Measurements from ENCODE around the gene LCE1E.

Gene LCE1E, protein sequence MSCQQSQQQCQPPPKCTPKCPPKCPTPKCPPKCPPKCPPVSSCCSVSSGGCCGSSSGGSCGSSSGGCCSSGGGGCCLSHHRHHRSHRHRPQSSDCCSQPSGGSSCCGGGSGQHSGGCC

DNA sequence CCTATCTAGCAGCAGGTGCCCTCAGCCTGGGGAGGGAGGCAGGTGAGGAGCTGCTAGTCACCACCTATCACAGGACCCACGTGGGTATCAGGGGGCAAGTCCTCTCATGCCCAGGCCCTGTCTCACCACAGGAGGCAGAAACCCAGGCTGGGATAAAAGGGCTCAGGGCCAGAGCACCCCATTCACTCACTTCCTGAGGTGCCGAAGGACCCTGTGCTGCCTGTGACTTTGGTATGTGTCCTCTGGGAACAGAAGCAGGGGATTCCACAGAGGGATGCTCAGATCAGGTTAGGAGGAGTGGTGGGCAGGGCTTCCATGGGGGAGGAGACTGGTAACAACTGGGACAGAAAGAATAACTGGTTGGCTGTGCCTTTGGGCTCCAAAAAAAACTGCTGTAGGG, at the start of gene LCE1E:
LCE1E (plus strand) TSS at position 181 of the 400 bp plus-strand sequence. CDS start 1,043 bp downstream, outside the sequence.
- no peak for DNase-seq

DNA sequence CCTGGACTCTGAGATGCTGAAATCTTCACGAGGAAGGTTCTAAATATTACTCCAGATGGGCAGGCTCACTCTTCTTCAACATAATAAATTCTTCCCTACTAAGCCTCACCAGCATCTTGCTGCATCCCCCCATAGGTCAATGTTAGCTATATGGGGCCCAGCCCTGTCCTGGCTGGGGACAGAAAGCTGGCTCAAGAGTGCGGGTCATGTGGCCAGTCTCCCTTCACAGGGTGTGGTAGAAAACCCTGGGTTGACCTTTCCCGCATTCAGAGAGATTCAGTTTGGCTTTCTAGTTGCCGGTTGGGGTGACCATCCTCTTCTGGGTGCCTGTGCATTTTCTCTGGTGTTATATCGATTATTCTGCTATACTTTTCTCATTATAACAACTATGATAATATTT, 48.1 kb upstream of the LCE1E start:
- DNase-seq: no peak

DNA sequence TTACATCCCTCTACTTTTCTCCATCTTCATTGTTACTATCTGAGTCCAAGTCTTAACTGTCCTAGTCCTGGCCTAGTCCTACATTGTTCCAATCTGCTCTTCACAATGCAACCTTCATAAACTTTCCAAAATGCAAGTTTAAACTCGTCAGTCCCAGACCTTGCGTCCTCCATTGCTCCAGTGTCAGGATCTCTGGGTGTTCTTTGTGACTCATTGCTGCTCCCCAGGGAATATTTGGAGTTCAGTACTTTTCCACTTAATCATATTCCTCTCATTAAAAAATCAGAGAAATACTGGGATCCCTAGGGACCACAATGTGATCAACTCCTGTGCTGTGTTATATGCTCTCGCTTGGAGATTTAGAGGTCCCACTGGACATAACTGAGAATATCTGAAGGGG, 46.2 kb upstream of the LCE1E start:
- no peak for DNase-seq

DNA sequence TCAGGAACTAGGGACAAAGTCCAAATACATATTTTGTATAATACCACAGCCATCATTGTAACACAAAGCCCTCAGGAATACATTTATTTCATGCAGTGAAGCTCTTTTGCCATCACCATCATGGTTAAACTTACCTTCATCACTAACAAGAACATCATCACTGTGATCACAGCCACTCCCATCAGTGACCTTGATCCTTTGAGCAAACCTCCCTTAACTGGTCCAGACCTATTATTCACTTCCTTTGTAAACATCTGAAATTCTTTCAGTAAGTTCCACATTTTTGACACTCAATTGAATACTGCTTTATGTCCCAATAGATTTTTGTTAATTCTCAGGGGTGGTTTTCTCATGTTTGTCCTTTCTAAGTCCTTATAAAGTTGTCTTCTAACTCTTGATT, 44.4 kb upstream of the LCE1E start:
- DNase-seq: no peak

DNA sequence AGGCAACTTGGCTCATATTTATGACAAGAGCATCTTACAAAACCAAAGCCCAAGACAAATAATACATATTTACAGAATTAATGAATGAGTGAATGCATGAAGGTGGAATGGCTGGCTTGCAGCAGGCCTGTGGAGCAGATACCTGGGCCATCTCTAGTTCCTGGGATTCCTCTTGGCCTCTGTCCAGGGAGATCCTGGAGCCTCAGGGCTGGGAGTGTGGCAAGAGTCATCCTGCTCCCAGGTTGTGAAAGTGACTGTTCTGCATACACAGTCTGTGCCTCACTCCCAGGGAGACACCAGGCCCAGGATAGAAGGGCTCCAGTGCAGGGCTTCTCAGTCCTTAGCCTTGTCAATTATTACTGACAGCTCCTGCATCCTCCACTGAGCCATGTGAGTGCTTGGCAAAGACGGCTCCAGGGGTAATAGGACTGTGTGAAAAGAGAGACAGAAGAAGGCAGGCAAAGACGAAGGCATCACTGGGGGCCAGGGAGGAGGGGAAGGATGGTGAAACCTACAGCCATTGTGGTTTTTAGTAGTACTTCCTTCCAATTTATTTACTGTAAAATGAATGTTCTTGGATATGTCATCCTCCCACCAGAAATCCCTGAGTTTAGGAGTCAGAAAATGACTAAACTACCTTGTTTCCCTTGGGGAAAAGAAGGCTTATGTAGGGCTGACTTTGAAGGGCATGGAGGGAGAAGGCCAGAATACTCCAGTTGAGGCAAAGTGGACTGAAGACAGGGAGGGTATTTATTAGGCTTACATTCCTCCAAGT, 42.5 kb upstream of the LCE1E start:
- DNase-seq: no peak

DNA sequence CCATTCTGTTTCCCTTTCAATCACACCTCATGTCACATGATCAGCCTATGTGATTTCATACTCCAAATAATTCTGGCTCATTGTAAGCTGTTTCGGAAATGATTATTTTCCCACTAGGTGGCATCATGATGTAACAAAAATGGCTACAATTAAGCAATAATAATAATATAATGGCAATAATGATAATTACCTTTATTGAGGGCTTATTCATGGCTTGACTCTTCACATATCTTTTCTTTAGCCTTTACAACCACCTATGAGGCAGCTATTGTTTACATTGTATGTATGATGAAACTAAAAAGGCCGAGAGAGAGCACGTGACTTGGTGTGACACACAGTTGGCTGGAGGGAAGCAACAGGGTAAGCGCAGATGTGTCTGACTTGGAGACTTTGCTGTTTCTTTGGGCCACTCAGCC, 40.8 kb upstream of the LCE1E start:
- no peak for DNase-seq

DNA sequence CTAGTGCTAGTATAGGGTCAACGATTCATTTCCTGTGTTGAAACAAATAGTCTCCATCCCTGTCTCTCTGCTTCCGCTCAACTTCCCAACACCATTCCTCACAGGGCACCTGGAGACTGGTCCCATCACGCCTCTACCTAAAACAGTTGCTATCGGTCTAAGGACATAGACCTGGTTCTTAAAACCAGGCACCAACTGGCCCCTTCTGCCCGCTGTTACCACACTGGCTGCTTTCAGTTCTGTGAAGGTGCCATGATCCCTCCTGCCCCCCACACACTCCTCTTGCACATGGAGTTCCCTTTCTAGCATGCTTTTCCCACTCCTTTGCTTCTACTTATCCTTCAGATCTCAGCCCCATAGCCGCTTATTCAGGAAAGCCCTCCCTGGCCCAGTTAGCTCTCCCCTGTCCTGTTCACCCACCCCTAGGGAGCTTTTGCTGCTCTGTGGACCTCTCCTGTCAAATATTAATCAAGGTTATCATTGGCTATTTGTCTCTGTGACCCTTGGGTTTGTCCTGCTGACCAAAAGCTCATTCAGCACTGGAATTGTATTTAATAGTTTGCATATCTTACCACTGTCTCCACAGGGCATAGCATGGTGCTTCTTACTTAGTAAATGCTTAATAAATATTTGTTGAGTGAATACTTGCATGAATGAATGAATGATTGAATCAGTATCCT, 40.2 kb upstream of the LCE1E start:
- DNase-seq: no peak

DNA sequence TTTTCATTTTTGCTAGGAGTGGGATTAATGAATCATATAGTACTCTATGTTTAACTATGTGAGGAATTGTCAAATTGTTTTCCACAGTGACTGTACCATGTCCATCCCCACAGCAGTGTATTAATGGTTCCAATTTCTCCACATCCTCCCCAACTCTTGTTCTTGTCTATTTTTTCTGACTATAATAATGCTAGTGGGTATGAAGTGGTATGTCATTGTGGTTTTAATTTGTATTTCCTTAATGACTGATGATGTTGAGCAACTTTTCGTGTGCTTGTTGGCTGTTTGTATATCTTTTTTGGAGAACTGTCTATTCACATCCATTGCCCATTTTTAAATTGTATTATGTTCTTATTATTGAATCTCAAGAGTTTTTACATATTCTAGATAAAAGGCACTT, 38.2 kb upstream of the LCE1E start:
- no peak for DNase-seq

DNA sequence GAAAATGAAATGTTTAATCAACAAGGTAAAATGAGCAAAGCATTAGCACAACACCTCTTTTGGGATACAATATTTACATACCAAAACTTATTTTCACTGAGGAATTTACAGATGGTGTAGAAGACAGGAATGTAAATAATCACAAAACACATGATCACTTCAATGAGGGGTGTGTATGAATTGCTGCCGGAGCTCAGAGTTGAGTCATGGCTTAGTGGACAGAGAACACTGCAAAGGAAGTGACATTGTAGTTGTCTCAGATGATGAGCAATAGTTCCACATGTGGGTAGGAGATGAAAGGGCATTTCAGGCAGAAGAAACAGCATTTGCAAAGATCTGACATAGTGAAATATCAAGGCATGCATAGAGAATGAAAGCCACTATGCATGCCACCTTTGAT, 33.8 kb upstream of the LCE1E start:
- DNase-seq: no peak

DNA sequence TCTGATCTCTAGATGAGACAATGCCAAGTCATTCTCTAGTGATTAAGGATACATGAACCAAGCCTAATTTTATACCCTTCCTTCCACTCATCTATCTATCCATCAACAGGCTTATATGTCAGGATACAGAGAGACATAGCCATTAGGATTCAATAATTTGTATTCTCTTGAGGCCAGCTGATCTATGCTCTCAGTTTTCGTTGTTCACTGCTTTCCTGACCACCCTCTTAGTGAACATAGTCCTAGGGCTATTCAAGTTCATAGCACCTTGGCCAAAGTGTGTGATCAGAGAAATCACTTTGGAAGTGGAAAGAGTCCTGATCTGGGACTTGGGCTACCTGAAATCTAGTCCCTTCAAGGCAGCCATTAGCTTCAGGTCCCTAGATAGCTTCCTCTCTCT, 32.5 kb upstream of the LCE1E start:
- no peak for DNase-seq

DNA sequence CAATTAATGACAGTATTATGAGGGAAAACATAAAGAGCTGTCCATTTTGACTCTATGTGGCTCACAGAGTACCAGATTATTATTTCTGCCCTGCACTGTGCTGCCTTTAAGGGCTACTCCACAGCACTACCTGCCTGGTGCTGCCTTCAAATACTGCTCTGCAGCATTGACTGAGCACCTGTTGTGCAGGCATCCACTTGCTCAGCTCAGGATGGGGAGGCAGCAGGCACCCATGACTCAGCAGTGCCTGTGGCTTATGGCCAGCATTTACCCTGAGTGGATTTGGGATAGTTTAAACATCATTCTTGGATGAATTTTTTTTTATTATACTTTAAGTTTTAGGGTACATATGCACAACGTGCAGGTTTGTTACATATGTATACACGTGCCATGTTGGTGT, 29.2 kb upstream of the LCE1E start:
- DNase-seq: no peak

DNA sequence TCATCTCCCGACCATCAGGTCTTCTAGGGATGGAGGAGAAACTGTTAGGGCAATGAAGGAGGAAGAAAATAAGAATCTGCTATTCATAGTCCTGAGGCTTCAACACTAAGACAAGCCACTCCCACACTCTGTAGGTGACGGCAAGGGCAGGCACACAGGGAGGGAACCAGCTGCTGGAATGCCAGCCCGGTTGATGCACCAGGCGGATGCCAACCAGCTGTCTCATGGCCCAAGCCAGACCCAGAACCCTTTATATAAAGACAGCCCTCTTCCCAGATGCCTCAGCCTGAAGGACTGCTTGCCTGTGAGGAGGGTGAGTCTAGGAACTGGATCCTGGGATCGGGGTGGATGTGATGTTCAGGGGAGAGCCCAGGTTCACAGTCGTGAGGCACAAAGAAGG, 28.3 kb upstream of the LCE1E start, which contains the start of gene KPRP:
KPRP (plus strand) TSS at position 279 of the 400 bp plus-strand sequence. CDS start 1,564 bp downstream, outside the sequence.
- DNase-seq: no peak

DNA sequence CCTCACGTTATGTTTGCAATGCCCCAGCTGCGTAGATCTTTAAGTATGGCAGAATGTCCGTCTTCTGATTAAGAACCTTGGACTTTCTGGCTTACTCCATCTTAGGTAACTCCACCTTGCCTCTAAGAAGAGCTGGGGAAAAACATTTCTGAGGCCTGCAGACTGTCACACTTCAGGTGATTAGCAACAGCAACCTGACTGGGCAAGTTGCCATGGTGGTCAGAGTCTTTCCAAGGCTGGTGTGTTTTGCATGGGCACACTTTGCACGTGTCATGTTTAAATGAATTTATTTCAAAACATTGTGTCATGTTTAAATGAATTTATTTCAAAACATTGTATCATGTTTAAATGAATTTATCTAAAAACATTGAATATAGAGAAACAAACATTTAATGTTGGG, 27.4 kb upstream of the LCE1E start:
- no peak for DNase-seq

DNA sequence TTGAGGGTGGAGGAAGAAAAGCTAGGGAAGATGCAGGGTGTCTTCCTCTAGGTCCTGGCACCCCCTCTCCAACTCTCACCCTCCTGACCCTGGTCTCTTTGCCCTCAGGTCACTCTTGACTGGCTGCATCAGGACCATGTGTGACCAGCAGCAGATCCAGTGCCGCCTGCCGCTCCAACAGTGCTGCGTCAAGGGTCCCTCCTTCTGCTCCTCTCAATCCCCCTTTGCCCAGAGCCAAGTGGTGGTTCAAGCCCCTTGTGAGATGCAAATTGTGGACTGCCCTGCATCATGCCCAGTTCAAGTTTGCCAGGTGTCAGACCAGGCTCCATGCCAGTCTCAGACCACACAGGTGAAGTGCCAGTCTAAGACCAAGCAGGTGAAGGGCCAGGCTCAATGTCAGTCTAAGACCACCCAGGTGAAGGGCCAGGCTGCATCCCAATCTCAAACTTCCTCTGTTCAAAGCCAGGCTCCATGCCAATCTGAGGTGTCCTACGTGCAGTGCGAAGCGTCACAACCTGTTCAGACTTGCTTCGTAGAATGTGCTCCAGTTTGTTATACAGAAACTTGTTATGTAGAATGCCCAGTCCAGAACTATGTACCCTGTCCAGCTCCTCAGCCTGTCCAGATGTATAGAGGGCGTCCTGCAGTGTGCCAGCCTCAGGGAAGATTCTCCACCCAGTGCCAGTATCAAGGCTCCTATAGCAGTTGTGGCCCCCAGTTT, 26.4 kb upstream of the LCE1E start:
- no peak for DNase-seq

DNA sequence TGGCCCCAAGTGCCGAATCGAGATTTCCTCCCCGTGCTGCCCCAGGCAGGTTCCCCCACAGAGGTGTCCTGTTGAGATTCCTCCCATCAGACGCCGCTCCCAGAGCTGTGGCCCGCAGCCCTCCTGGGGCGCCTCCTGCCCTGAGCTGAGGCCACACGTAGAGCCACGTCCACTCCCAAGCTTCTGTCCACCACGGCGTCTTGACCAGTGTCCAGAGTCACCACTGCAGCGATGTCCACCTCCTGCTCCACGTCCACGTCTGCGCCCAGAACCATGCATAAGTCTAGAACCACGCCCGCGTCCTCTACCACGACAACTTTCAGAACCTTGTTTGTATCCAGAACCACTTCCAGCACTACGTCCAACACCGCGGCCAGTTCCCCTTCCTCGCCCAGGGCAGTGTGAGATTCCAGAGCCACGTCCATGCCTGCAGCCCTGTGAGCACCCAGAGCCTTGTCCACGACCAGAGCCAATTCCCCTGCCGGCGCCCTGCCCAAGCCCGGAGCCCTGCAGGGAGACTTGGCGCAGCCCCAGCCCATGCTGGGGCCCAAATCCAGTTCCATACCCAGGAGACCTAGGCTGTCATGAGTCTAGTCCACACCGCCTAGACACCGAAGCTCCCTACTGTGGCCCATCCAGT, 25.4 kb upstream of the LCE1E start:
- no peak for DNase-seq

DNA sequence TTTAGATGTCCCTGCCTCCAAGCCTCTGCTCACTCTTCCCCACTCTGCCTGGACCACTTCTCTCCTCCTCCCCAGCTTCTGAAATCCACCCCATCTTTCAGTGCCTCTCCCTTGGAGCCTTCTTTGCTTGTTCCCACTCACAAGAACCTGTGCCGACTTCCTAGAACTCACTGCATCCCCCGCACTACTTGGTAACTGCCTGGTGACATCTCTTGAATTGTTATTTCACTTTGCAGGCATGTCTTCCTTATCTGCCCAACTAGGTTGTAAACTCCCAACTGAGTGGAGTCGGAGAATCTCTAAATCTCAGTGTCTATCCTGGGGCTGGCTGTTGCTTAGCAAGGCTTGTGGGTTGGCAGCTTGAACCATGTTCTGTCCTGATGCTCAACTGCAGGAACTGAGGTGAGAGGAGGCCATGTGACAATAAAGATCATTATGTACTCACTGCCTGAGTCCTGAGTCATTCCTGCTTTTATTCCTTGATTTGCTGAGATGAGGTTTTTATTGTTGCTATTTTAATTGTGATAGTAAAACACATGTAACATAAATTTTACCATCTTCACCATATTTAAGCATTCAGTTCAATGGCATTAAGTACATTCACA, 24.3 kb upstream of the LCE1E start:
- no peak for DNase-seq

DNA sequence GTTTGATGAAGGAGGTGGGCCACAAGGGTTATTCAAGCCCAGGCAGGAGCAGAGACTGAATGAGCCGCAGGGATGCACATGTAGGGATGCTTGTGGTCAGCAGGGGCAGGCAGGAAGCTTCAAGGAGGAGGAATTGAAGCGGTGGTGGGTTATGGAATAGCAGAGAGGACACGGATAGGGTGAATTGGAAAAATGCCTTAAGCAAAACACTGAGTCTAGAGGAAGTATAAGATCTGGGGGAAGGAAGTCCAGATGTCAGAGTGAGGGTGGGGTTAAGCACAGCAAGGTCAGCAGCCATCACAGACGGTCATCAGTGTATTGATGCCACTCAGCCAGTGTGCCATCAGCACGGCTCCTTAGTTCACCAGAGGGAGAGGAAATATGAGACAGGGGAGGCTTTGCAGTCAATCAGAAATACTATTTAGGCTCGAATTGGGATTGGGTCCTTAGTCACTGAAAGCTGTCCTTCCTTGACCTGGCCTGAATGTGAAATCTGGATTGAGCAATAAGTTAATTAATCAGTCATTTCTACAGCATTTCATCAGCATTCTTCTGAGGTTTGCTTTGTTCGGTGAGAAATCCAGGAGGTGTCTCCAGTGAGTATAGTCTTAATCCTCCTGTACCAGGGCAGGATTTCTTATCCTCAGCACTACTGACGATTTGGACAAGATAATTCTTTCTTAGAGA, 17.1 kb upstream of the LCE1E start:
- no peak for DNase-seq

DNA sequence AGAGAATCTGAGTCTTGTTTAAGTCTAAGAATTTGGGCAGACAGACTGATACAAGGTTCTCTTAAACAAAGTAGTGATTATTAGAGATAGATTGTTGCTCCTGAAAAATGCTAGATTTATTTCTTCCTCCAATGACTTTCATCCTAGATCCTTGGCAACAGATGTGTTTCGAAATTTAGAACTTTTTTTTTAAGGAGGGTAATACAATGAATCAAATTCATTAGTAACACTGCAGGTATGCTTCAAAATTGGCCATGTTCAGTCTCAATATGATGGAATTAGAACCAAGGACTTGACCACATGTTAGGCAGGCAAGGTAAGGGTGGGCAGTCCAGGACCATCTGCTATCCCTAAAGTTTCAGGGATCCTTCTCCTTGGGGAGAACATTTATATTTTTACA, 15.6 kb upstream of the LCE1E start:
- DNase-seq: no peak

DNA sequence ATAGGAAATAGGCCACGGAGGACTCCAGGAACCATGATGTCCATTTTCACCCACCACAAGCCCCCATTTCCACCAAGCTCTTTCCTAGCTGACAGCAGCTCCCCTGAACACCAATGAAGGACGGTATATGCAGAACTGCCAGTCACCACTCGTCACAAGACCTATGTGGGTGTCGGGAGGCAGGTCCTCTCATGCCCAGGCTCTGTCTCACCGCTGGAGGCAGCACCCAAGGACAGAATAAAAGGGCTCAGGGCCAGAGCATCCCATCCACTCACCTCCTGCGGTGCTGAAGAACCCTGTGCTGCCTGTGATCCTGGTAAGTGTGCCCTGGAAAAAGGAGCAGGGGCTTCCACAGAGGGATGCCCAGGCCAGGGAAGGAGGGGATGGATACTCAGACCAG, 11.2 kb upstream of the LCE1E start, which contains the start of gene LCE1F:
LCE1F (plus strand) TSS at position 266 of the 400 bp plus-strand sequence. CDS start 1,232 bp downstream, outside the sequence.
- no peak for DNase-seq

DNA sequence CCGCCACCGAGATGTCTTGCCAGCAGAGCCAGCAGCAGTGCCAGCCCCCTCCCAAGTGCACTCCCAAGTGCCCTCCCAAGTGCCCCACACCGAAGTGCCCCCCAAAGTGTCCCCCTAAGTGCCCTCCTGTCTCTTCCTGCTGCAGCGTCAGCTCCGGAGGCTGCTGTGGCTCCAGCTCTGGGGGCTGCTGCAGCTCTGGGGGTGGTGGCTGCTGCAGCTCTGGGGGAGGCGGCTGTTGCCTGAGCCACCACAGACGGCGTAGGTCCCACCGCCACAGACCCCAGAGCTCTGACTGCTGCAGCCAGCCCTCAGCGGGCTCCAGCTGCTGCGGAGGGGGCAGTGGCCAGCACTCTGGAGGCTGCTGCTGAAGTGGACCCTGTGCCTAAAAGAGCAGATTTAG, 9.7 kb upstream of the LCE1E start:
- no peak for DNase-seq

DNA sequence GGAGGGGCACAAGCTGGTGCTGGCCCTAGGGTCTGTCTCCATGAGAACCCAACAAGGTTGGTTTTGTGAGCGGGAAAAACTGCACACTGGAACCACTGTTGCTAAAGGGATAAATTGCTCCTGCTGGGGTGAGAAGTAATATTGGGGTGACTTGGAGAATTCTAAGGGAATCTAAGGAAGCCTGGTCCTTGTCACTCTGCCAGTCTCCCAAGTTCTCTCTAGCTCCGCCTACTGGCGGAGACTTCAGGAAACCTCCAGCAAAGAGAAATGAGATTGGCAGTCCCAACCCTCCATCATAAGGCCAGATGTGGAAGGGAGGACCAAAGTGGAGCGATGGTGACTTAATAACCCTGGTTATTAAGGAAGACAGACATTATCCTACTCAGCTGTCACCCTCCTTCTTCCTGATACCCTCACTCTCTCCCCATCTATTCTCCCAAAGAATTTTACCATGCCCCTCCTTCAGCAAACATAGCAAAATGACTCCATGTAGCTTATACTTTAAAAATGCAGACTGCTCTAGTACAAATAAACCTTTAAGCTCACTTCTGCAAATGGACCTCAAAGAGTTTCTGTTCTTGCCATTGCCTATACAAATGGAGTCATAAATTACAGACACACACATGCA, 8.4 kb upstream of the LCE1E start:
- DNase-seq: no peak
